ENCODE data around the gene ARHGAP19. TPM values are rescaled to one million over a fixed set of nuclear protein-coding genes. Genes with fewer than 3 reads are reported as not detected.

Gene ARHGAP19
- total RNA-seq, 1 donor from 2014 or later = 9.8 TPM

- Mint-ChIP-seq H3K36me3 (ENCODE audit: unreplicated experiment) (no peaks in the 10 kb centered on the region), H3K27ac (ENCODE audit: unreplicated experiment) (peak within 1 kb of the TSS; percentile 100), H3K9me3 (ENCODE audit: unreplicated experiment) (peaks cover 10% of the 10 kb centered on the region), H3K27me3 (ENCODE audit: unreplicated experiment) (peaks cover 13% of the 10 kb centered on the region), H3K4me1 (ENCODE audit: low read depth, unreplicated experiment) (peaks cover 21% of the 10 kb centered on the region), H3K4me3 (ENCODE audit: unreplicated experiment) (peak within 1 kb of the TSS; percentile 96)
- peak; percentile 90 for DNase-seq
- TF ChIP-seq CTCF (IDR thresholded peaks at IDR 0.05; ENCODE audit: partially characterized antibody, unreplicated experiment) = no peak
Observed at GRCh38 chr10:97318772-97319651, 26.6 kb upstream of the ARHGAP19 start, which contains the start of gene FRAT1. Gene FRAT1 (plus strand): TSS chr10:97319271. CDS start chr10:97319454, 183 bp downstream.

- Mint-ChIP-seq H3K9me3 (ENCODE audit: unreplicated experiment) (peaks cover 5% of the 10 kb centered on the region), H3K27me3 (ENCODE audit: unreplicated experiment) (peaks cover 5% of the 10 kb centered on the region), H3K4me3 (ENCODE audit: unreplicated experiment) (no peak overlapping the region), H3K27ac (ENCODE audit: unreplicated experiment) (no peak overlapping the region), H3K36me3 (ENCODE audit: unreplicated experiment) (no peaks in the 10 kb centered on the region), H3K4me1 (ENCODE audit: low read depth, unreplicated experiment) (peaks cover 3% of the 10 kb centered on the region)
- TF ChIP-seq CTCF (IDR thresholded peaks at IDR 0.05; ENCODE audit: partially characterized antibody, unreplicated experiment) = no peak
- DNase-seq = no peak
Observed at GRCh38 chr10:97314671-97315070, 22.2 kb upstream of the ARHGAP19 start.

- peaks cover 1% of the 10 kb centered on the region for H3K9me3 Mint-ChIP-seq (ENCODE audit: unreplicated experiment)
- H3K36me3 Mint-ChIP-seq (ENCODE audit: unreplicated experiment) = no peaks in the 10 kb centered on the region
- H3K27ac Mint-ChIP-seq (ENCODE audit: unreplicated experiment) = no peak overlapping the region
- no peak for DNase-seq
- H3K27me3 Mint-ChIP-seq (ENCODE audit: unreplicated experiment) = no peaks in the 10 kb centered on the region
- no peaks in the 10 kb centered on the region for H3K4me1 Mint-ChIP-seq (ENCODE audit: low read depth, unreplicated experiment)
- TF ChIP-seq CTCF (IDR thresholded peaks at IDR 0.05; ENCODE audit: partially characterized antibody, unreplicated experiment) = no peak
- no peak overlapping the region for H3K4me3 Mint-ChIP-seq (ENCODE audit: unreplicated experiment)
Observed at GRCh38 chr10:97312897-97313296, 20.5 kb upstream of the ARHGAP19 start.

- no peak overlapping the region for H3K4me3 Mint-ChIP-seq (ENCODE audit: unreplicated experiment)
- no peaks in the 10 kb centered on the region for H3K4me1 Mint-ChIP-seq (ENCODE audit: low read depth, unreplicated experiment)
- TF ChIP-seq CTCF (IDR thresholded peaks at IDR 0.05; ENCODE audit: partially characterized antibody, unreplicated experiment) = no peak
- H3K27ac Mint-ChIP-seq (ENCODE audit: unreplicated experiment) = no peak overlapping the region
- no peak for DNase-seq
- H3K9me3 Mint-ChIP-seq (ENCODE audit: unreplicated experiment) = peaks cover 1% of the 10 kb centered on the region
- H3K36me3 Mint-ChIP-seq (ENCODE audit: unreplicated experiment) = no peaks in the 10 kb centered on the region
- H3K27me3 Mint-ChIP-seq (ENCODE audit: unreplicated experiment) = no peaks in the 10 kb centered on the region
Observed at GRCh38 chr10:97311111-97311626, 18.7 kb upstream of the ARHGAP19 start.

Data from glutamatergic neuron (in vitro differentiated cells).